Activated CD8-positive, alpha-beta T cell treated with anti-CD3 and anti-CD28 coated beads for 36 hours (primary cell): Measurements from ENCODE around the gene CCN2. TPM values are rescaled to one million over a fixed set of nuclear protein-coding genes. Genes with fewer than 3 reads are reported as not detected.

Source experiments
- ATAC-seq: fragments of 200-7000 bp; cut with Tn5 transposase; one replicate; pipeline ENCODE4 v1.10.0; 2021; ENCODE audit warnings: mild to moderate bottlenecking, moderate library complexity
- CTCF ChIA-PET: fragments of 350-600 bp; sonication (Branson Sonifier 250); formaldehyde crosslinking; loops from one replicate; lab custom pipeline; 2021; ENCODE audit warnings: antibody characterized with exemption; lab: Charles Lee
- POLR2A ChIA-PET: fragments of 350-600 bp; sonication (Branson Sonifier 250); formaldehyde crosslinking; loops from one replicate; lab custom pipeline; 2021; ENCODE audit warnings: antibody characterized with exemption; lab: Charles Lee
- DNase-seq: peaks from one replicate; pipeline ENCODE4 v3.0.0-alpha.2; 2020
- H3K27ac Mint-ChIP-seq: one replicate; pipeline ENCODE4 v1.8.0; 2021; ENCODE audit warnings: mild to moderate bottlenecking, mixed read lengths
- H3K27me3 Mint-ChIP-seq: one replicate; pipeline ENCODE4 v1.8.0; 2021; ENCODE audit warnings: mixed read lengths
- H3K36me3 Mint-ChIP-seq: one replicate; pipeline ENCODE4 v1.8.0; 2021; ENCODE audit warnings: low read depth, mixed read lengths
- H3K4me1 Mint-ChIP-seq: one replicate; pipeline ENCODE4 v1.8.0; 2021; ENCODE audit warnings: low read depth, mixed read lengths
- H3K4me3 Mint-ChIP-seq: one replicate; pipeline ENCODE4 v1.8.0; 2021; ENCODE audit warnings: mild to moderate bottlenecking, moderate library complexity, mixed read lengths
- H3K9me3 Mint-ChIP-seq: one replicate; pipeline ENCODE4 v1.8.0; 2021; ENCODE audit warnings: mixed read lengths
- intact Hi-C: fragments of 100-400 bp; cut with micrococcal nuclease; formaldehyde crosslinking; loops from one replicate; pipeline ENCODE4 v1.10.0; 2022
- total RNA-seq, 2 experiments: library from RNA; stranded (reverse); gene quantifications; one replicate each; pipeline ENCODE4 v1.2.3, GENCODE V29; 2021
- TF ChIP-seq, protein P1 (sequence below): fragments of 200-600 bp; IDR thresholded peaks from one replicate; pipeline ENCODE4 v1.8.0; 2022; ENCODE audit warnings: antibody characterized with exemption, mild to moderate bottlenecking

The CCN2 gene
- total RNA-seq, 2 experiments from 2014 or later, result not detected

DNA sequence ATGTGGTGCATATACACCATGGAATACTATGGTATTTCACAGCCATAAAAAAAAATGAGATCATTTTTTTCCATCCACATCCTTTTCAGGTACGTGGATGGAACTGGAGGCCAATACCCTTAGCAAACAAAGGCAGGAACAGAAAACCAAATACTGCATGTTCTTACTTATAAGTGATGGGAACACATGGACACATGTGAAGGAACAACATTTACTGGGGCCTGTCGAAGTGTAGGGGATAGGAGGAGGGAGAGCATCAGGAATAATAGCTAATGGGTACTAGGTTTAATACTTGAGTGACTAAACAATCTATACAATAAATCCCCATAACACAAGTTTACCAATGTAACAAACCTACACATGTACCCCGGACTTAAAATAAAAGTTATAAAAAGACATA, 30.5 kb downstream of the CCN2 start:
- H3K36me3 Mint-ChIP-seq, result no peaks in the 10 kb centered on the region
- POLR2A ChIA-PET, result no interaction called here
- intact Hi-C loops, result no loop called here
- no peak overlapping the region for H3K4me3 Mint-ChIP-seq
- H3K27me3 Mint-ChIP-seq, result peaks cover 28% of the 10 kb centered on the region
- no peak for DNase-seq
- no peak for ATAC-seq
- H3K4me1 Mint-ChIP-seq, result peaks cover 16% of the 10 kb centered on the region
- TF ChIP-seq, protein P1, sequence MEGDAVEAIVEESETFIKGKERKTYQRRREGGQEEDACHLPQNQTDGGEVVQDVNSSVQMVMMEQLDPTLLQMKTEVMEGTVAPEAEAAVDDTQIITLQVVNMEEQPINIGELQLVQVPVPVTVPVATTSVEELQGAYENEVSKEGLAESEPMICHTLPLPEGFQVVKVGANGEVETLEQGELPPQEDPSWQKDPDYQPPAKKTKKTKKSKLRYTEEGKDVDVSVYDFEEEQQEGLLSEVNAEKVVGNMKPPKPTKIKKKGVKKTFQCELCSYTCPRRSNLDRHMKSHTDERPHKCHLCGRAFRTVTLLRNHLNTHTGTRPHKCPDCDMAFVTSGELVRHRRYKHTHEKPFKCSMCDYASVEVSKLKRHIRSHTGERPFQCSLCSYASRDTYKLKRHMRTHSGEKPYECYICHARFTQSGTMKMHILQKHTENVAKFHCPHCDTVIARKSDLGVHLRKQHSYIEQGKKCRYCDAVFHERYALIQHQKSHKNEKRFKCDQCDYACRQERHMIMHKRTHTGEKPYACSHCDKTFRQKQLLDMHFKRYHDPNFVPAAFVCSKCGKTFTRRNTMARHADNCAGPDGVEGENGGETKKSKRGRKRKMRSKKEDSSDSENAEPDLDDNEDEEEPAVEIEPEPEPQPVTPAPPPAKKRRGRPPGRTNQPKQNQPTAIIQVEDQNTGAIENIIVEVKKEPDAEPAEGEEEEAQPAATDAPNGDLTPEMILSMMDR, result no peak
- no peak overlapping the region for H3K27ac Mint-ChIP-seq
- CTCF ChIA-PET, result no interaction called here
- H3K9me3 Mint-ChIP-seq, result peaks cover 5% of the 10 kb centered on the region

DNA sequence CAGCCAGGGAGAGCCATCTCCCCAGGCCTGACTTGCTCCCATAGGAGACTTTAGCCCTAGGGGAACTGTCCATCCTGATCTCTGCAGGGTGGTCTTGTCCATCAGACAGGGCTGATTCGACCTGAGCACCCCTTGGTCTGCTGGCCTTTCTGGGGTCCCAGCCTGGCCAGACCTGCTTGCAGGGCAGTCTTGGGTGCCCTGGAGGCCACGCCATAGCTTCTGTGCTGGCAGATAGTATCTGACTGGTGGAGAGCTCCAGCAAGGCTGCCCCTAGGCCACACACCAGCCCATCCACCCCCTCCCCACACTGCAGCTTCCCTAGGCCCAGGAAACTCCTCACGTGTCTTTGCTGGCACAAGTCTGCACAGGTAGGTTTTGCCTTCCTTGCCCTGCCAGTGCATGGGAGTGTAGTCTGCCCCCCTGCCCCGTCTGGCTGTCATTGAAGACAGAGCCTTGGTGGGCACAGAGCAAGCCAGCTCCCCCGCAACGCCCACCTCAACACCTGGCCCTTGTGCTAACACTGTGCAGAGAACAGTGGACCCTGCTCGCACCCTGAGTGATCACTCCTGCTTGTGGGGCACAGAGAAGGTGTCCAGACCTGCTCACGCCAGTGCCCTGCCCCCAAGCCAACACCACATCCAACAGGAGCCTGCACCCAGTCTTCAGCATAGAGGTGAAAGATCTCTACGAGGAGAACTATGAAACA, 32.4 kb downstream of the CCN2 start:
- DNase-seq (no peak), ATAC-seq (no peak)
- ChIA-PET CTCF (interaction anchor here (0.7 to 1.0 kb wide), 2 partner anchors 224 to 361 kb away, joined by 3 read pairs; no protein-coding TSS in a partner anchor), POLR2A (no interaction called here)
- TF ChIP-seq, protein P1, result no peak
- Mint-ChIP-seq H3K36me3 (no peaks in the 10 kb centered on the region), H3K4me3 (no peak overlapping the region), H3K27ac (no peak overlapping the region), H3K9me3 (peaks cover 5% of the 10 kb centered on the region), H3K4me1 (peaks cover 16% of the 10 kb centered on the region), H3K27me3 (peaks cover 34% of the 10 kb centered on the region)
- intact Hi-C loops, result loop anchor here (10.0 kb wide), 1 partner anchor 134 kb away; no protein-coding TSS in a partner anchor

DNA sequence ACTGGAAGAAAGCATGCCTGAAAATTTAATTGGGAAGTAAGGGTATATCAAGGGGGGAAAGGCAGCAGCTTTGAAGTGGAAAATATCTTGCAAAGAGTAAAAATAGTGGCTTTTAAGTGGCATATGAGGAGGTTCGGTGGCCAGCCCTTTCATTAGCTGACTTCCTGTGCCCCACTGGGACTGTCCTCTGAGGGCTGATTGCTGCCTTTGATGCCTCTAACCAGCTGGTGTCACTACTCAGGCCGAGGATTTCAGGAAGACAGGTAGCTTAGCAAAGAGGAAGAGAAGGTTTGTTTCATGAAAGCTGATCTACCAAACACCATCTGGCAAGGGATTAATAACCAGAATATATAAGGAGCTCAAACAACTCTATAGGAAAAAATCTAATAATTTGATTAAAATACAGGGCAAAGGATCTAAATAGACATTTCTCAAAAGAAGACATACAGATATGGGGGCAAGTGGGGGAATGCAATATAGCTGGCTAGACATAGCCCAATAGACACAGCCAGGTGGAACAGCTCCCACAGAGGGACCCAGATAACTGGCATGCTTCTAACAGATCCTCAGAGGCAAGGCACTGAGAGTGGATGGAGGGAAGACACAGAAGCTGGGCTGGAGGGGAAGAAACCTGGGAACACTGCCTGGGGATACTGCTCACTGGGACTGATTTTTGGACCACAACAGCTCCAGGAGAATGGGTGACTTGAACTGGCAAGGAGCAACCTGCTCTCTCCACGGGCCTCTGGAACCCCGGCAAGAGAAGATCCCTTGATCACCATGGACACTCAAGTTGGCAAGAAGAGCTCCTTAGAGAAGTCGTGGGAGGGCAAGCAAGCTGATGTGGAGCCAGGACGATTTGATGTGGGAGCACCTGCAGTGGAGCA, 33.2 kb downstream of the CCN2 start:
- peaks cover 41% of the 10 kb centered on the region for H3K27me3 Mint-ChIP-seq
- CTCF ChIA-PET, result interaction anchor here (0.7 to 1.4 kb wide), 6 partner anchors 10 to 362 kb away, joined by 3 read pairs; no protein-coding TSS in a partner anchor
- no peak overlapping the region for H3K4me3 Mint-ChIP-seq

DNA sequence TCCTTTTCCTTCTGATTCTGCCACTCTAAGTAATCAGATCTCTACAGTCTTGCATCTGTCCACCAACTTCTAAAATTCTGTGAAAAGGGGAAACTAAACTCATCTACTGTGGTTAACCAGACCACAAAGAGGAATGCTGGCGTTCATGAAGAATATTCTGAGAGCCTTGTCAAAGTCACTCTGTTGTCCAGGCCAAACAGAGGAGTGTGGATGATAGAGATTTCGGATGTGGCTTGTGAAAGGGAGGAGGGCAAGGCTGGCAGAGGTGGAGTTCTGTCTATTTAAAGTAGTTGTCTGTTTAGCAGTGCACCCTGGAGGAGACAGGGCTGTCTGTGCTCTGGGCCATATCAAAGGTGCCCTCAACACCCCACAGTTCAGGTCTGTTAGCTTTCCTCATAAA, 33.9 kb downstream of the CCN2 start:
- Mint-ChIP-seq H3K27ac (no peak overlapping the region), H3K27me3 (peaks cover 43% of the 10 kb centered on the region), H3K9me3 (peaks cover 5% of the 10 kb centered on the region), H3K4me3 (no peak overlapping the region), H3K36me3 (no peaks in the 10 kb centered on the region), H3K4me1 (peaks cover 16% of the 10 kb centered on the region)
- ChIA-PET CTCF (interaction anchor here (1.0 to 3.3 kb wide), 5 partner anchors 10 to 363 kb away, joined by 3 to 38 read pairs (median 3); no protein-coding TSS in a partner anchor), POLR2A (interaction anchor here (0.6 kb wide), 1 partner anchor 158 kb away, joined by 3 read pairs; no protein-coding TSS in a partner anchor)
- ATAC-seq (peak; percentile 42), DNase-seq (no peak)
- intact Hi-C loops, result loop anchor here (10.0 kb wide), 1 partner anchor 133 kb away; no protein-coding TSS in a partner anchor
- TF ChIP-seq, protein P1, result no peak

More for the DNA sequence above, 33.2 kb downstream of the CCN2 start:
- DNase-seq (no peak), ATAC-seq (no peak)
- intact Hi-C loops, result loop anchor here (10.0 kb wide), 1 partner anchor 133 kb away; no protein-coding TSS in a partner anchor
- no peak overlapping the region for H3K27ac Mint-ChIP-seq
- peaks cover 16% of the 10 kb centered on the region for H3K4me1 Mint-ChIP-seq
- no peaks in the 10 kb centered on the region for H3K36me3 Mint-ChIP-seq
- POLR2A ChIA-PET, result no interaction called here
- peaks cover 5% of the 10 kb centered on the region for H3K9me3 Mint-ChIP-seq
- TF ChIP-seq, protein P1, result no peak
